Measurements from ENCODE around the gene C9orf72.

Gene C9orf72

DNA sequence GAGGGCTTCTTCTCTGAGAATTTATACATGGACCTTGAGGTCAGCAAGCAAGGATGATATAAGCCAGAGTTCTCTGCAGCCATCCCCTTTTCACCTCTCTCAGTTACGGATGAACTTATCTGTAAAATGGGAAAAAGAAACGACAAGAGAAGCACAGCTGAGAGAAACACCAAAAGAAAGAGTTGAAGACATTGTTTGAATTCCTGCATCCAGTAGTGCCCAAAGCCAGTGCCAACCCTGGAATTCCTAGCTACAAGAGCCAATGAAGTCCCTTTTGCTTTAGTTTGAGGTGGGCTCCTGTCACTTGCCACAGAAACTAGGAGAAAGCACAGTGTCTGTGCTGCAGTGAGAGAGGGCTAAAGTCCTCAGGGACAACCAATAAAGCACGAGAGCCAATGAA lies 37.1 kb downstream of the C9orf72 start:
- peak; percentile 57 for DNase-seq
- Histone ChIP-seq H3K27ac (ENCODE audit: low read depth, low read length) (no peak overlapping the region), H4K8ac (ENCODE audit: low read depth, low read length) (no peak overlapping the region), H2BK120ac (ENCODE audit: low read depth, low read length) (no peak overlapping the region), H2AK5ac (ENCODE audit: low read length) (no peak overlapping the region), H3K4me2 (ENCODE audit: low read length) (no peak overlapping the region), H3K18ac (ENCODE audit: low read length) (no peak overlapping the region), H3K4me1 (ENCODE audit: control insufficient read depth, low read depth, low read length) (no peaks in the 10 kb centered on the region), H3K36me3 (ENCODE audit: control insufficient read depth, insufficient read depth, low read length) (no peaks in the 10 kb centered on the region), H3K27me3 (ENCODE audit: insufficient read depth, low read length, poor library complexity) (no peaks in the 10 kb centered on the region), H3K56ac (ENCODE audit: low read length) (no peak overlapping the region), H3K9ac (ENCODE audit: low read length) (no peak overlapping the region), H3K4ac (ENCODE audit: low read depth, low read length) (no peak overlapping the region), H4K5ac (ENCODE audit: low read length) (no peak overlapping the region), H3K4me3 (ENCODE audit: low read length) (no peak overlapping the region), H3K79me2 (ENCODE audit: control insufficient read depth, insufficient read depth, low read length) (no peaks in the 10 kb centered on the region), H3K23ac (ENCODE audit: low read length) (no peak overlapping the region), H2BK15ac (replicated peaks; ENCODE audit: low read depth) (no peak overlapping the region), H2BK5ac (ENCODE audit: low read length) (no peak overlapping the region), H3K79me1 (ENCODE audit: low read length) (no peaks in the 10 kb centered on the region)
- WGBS (ENCODE audit: extremely low coverage, insufficient coverage, low lambda C conversion rate): no CpG with 5 or more reads among the region's 3 CpGs

DNA sequence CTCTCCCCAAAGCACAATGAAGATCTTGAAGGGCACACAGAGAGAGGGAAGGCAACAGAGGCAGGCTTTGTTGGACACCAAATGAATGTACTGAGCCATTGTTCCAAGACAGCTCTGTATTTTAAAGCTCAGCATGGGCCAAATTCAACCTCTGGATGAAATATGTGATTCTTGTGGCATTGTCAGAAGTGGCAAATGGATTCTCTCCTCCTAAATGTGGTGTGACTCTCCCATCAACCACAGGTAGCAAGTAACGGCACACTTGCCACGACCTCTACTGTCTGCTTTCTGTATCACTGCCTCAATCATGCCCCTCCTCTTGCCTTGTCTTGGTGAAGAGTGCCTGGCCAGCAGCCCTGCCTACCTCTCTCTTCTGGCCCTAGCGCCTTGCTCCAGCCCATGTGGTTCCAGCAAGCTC lies 37.6 kb downstream of the C9orf72 start:
- Histone ChIP-seq H3K4me1 (ENCODE audit: control insufficient read depth, low read depth, low read length) (no peaks in the 10 kb centered on the region), H3K27ac (ENCODE audit: low read depth, low read length) (no peak overlapping the region), H3K4me2 (ENCODE audit: low read length) (no peak overlapping the region), H3K4me3 (ENCODE audit: low read length) (no peak overlapping the region), H3K9ac (ENCODE audit: low read length) (no peak overlapping the region), H2BK5ac (ENCODE audit: low read length) (no peak overlapping the region), H3K36me3 (ENCODE audit: control insufficient read depth, insufficient read depth, low read length) (no peaks in the 10 kb centered on the region), H3K23ac (ENCODE audit: low read length) (no peak overlapping the region), H3K4ac (ENCODE audit: low read depth, low read length) (no peak overlapping the region), H3K18ac (ENCODE audit: low read length) (no peak overlapping the region), H2AK5ac (ENCODE audit: low read length) (no peak overlapping the region), H4K8ac (ENCODE audit: low read depth, low read length) (no peak overlapping the region), H3K56ac (ENCODE audit: low read length) (no peak overlapping the region), H4K5ac (ENCODE audit: low read length) (no peak overlapping the region), H3K79me2 (ENCODE audit: control insufficient read depth, insufficient read depth, low read length) (no peaks in the 10 kb centered on the region), H3K79me1 (ENCODE audit: low read length) (no peaks in the 10 kb centered on the region), H3K27me3 (ENCODE audit: insufficient read depth, low read length, poor library complexity) (no peaks in the 10 kb centered on the region), H2BK120ac (ENCODE audit: low read depth, low read length) (no peak overlapping the region), H2BK15ac (replicated peaks; ENCODE audit: low read depth) (no peak overlapping the region)
- DNase-seq: peak; percentile 88
- whole genome bisulfite sequencing (ENCODE audit: extremely low coverage, insufficient coverage, low lambda C conversion rate): no CpG with 5 or more reads among the region's 3 CpGs

GRCh38 chr9:27534658-27535209 lies 38.5 kb downstream of the C9orf72 start:
- H2BK5ac ChIP-seq (ENCODE audit: low read length): no peak overlapping the region
- no CpG with 5 or more reads among the region's 3 CpGs for WGBS (ENCODE audit: extremely low coverage, insufficient coverage, low lambda C conversion rate)
- H3K4ac ChIP-seq (ENCODE audit: low read depth, low read length): no peak overlapping the region
- no peaks in the 10 kb centered on the region for H3K79me2 ChIP-seq (ENCODE audit: control insufficient read depth, insufficient read depth, low read length)
- no peaks in the 10 kb centered on the region for H3K36me3 ChIP-seq (ENCODE audit: control insufficient read depth, insufficient read depth, low read length)
- no peak overlapping the region for H3K27ac ChIP-seq (ENCODE audit: low read depth, low read length)
- no peak overlapping the region for H3K4me2 ChIP-seq (ENCODE audit: low read length)
- no peaks in the 10 kb centered on the region for H3K79me1 ChIP-seq (ENCODE audit: low read length)
- H3K4me1 ChIP-seq (ENCODE audit: control insufficient read depth, low read depth, low read length): no peaks in the 10 kb centered on the region
- H3K27me3 ChIP-seq (ENCODE audit: insufficient read depth, low read length, poor library complexity): no peaks in the 10 kb centered on the region
- H4K8ac ChIP-seq (ENCODE audit: low read depth, low read length): no peak overlapping the region
- H3K56ac ChIP-seq (ENCODE audit: low read length): no peak overlapping the region
- H3K9ac ChIP-seq (ENCODE audit: low read length): no peak overlapping the region
- H3K23ac ChIP-seq (ENCODE audit: low read length): no peak overlapping the region
- H2BK15ac ChIP-seq (replicated peaks; ENCODE audit: low read depth): no peak overlapping the region
- no peak overlapping the region for H2BK120ac ChIP-seq (ENCODE audit: low read depth, low read length)
- no peak overlapping the region for H3K18ac ChIP-seq (ENCODE audit: low read length)
- DNase-seq: no peak
- no peak overlapping the region for H4K5ac ChIP-seq (ENCODE audit: low read length)
- H2AK5ac ChIP-seq (ENCODE audit: low read length): no peak overlapping the region
- H3K4me3 ChIP-seq (ENCODE audit: low read length): no peak overlapping the region

- no peaks in the 10 kb centered on the region for H3K79me2 ChIP-seq (ENCODE audit: control insufficient read depth, insufficient read depth, low read length)
- H3K4me3 ChIP-seq (ENCODE audit: low read length): no peak overlapping the region
- no peak overlapping the region for H3K23ac ChIP-seq (ENCODE audit: low read length)
- H2BK120ac ChIP-seq (ENCODE audit: low read depth, low read length): no peak overlapping the region
- H2BK15ac ChIP-seq (replicated peaks; ENCODE audit: low read depth): no peak overlapping the region
- H3K27ac ChIP-seq (ENCODE audit: low read depth, low read length): no peak overlapping the region
- no peak overlapping the region for H2BK5ac ChIP-seq (ENCODE audit: low read length)
- DNase-seq: no peak
- H3K9ac ChIP-seq (ENCODE audit: low read length): no peak overlapping the region
- no peak overlapping the region for H3K4ac ChIP-seq (ENCODE audit: low read depth, low read length)
- no peaks in the 10 kb centered on the region for H3K27me3 ChIP-seq (ENCODE audit: insufficient read depth, low read length, poor library complexity)
- no CpG with 5 or more reads among the region's 4 CpGs for WGBS (ENCODE audit: extremely low coverage, insufficient coverage, low lambda C conversion rate)
- no peak overlapping the region for H4K8ac ChIP-seq (ENCODE audit: low read depth, low read length)
- no peak overlapping the region for H4K5ac ChIP-seq (ENCODE audit: low read length)
- H2AK5ac ChIP-seq (ENCODE audit: low read length): no peak overlapping the region
- H3K36me3 ChIP-seq (ENCODE audit: control insufficient read depth, insufficient read depth, low read length): no peaks in the 10 kb centered on the region
- no peaks in the 10 kb centered on the region for H3K4me1 ChIP-seq (ENCODE audit: control insufficient read depth, low read depth, low read length)
- no peak overlapping the region for H3K18ac ChIP-seq (ENCODE audit: low read length)
- H3K79me1 ChIP-seq (ENCODE audit: low read length): no peaks in the 10 kb centered on the region
- H3K56ac ChIP-seq (ENCODE audit: low read length): no peak overlapping the region
- H3K4me2 ChIP-seq (ENCODE audit: low read length): no peak overlapping the region
These were observed 39.1 kb downstream of the C9orf72 start for GRCh38 chr9:27534131-27534530.

GRCh38 chr9:27533311-27533710 lies 40.0 kb downstream of the C9orf72 start:
- Histone ChIP-seq H3K18ac (ENCODE audit: low read length) (no peak overlapping the region), H3K79me2 (ENCODE audit: control insufficient read depth, insufficient read depth, low read length) (no peaks in the 10 kb centered on the region), H3K4me2 (ENCODE audit: low read length) (no peak overlapping the region), H3K79me1 (ENCODE audit: low read length) (no peaks in the 10 kb centered on the region), H2BK120ac (ENCODE audit: low read depth, low read length) (no peak overlapping the region), H4K8ac (ENCODE audit: low read depth, low read length) (no peak overlapping the region), H3K36me3 (ENCODE audit: control insufficient read depth, insufficient read depth, low read length) (no peaks in the 10 kb centered on the region), H3K27me3 (ENCODE audit: insufficient read depth, low read length, poor library complexity) (no peaks in the 10 kb centered on the region), H2BK15ac (replicated peaks; ENCODE audit: low read depth) (no peak overlapping the region), H3K4ac (ENCODE audit: low read depth, low read length) (no peak overlapping the region), H3K4me1 (ENCODE audit: control insufficient read depth, low read depth, low read length) (no peaks in the 10 kb centered on the region), H3K9ac (ENCODE audit: low read length) (no peak overlapping the region), H3K56ac (ENCODE audit: low read length) (no peak overlapping the region), H3K27ac (ENCODE audit: low read depth, low read length) (no peak overlapping the region), H2AK5ac (ENCODE audit: low read length) (no peak overlapping the region), H3K23ac (ENCODE audit: low read length) (no peak overlapping the region), H3K4me3 (ENCODE audit: low read length) (no peak overlapping the region), H4K5ac (ENCODE audit: low read length) (no peak overlapping the region), H2BK5ac (ENCODE audit: low read length) (no peak overlapping the region)
- no CpG with 5 or more reads among the region's 1 CpG for WGBS (ENCODE audit: extremely low coverage, insufficient coverage, low lambda C conversion rate)
- no peak for DNase-seq

DNA sequence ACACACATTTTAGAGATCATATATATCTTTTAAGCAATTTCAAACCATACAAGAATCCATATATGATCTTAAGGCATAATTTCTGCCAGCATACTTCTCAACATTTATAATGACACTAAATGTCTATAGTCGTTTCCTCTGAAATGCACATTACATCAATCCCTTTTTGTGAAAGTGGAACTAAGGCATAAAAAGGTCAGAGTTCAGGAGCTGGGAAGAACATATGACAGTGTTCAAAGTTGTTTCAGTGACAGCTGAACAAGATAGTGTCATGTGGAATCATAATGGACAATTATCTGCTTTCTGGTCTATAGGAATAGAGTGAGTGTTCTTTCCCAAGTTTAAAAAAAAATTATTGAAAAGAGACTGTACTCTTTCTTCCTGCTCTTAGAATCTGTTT lies 41.2 kb downstream of the C9orf72 start:
- Histone ChIP-seq H3K18ac (ENCODE audit: low read length) (no peak overlapping the region), H3K56ac (ENCODE audit: low read length) (no peak overlapping the region), H3K4ac (ENCODE audit: low read depth, low read length) (no peak overlapping the region), H2BK5ac (ENCODE audit: low read length) (no peak overlapping the region), H2BK120ac (ENCODE audit: low read depth, low read length) (no peak overlapping the region), H3K4me3 (ENCODE audit: low read length) (no peak overlapping the region), H3K27ac (ENCODE audit: low read depth, low read length) (no peak overlapping the region), H3K4me2 (ENCODE audit: low read length) (no peak overlapping the region), H2BK15ac (replicated peaks; ENCODE audit: low read depth) (no peak overlapping the region), H3K23ac (ENCODE audit: low read length) (no peak overlapping the region), H3K36me3 (ENCODE audit: control insufficient read depth, insufficient read depth, low read length) (no peaks in the 10 kb centered on the region), H4K8ac (ENCODE audit: low read depth, low read length) (no peak overlapping the region), H3K79me2 (ENCODE audit: control insufficient read depth, insufficient read depth, low read length) (no peaks in the 10 kb centered on the region), H4K5ac (ENCODE audit: low read length) (no peak overlapping the region), H2AK5ac (ENCODE audit: low read length) (no peak overlapping the region), H3K27me3 (ENCODE audit: insufficient read depth, low read length, poor library complexity) (no peaks in the 10 kb centered on the region), H3K4me1 (ENCODE audit: control insufficient read depth, low read depth, low read length) (peaks cover 4% of the 10 kb centered on the region), H3K79me1 (ENCODE audit: low read length) (no peaks in the 10 kb centered on the region), H3K9ac (ENCODE audit: low read length) (no peak overlapping the region)
- no CpG with 5 or more reads among the region's 1 CpG for WGBS (ENCODE audit: extremely low coverage, insufficient coverage, low lambda C conversion rate)
- DNase-seq: no peak
